ENCODE measurements around the gene SPATA24. TPM values are rescaled to one million over a fixed set of nuclear protein-coding genes. Genes with fewer than 3 reads are reported as not detected.

The SPATA24 gene
- polyA plus RNA-seq, 3 donors: 1.6 to 3.5 (median 3.2) TPM

DNA sequence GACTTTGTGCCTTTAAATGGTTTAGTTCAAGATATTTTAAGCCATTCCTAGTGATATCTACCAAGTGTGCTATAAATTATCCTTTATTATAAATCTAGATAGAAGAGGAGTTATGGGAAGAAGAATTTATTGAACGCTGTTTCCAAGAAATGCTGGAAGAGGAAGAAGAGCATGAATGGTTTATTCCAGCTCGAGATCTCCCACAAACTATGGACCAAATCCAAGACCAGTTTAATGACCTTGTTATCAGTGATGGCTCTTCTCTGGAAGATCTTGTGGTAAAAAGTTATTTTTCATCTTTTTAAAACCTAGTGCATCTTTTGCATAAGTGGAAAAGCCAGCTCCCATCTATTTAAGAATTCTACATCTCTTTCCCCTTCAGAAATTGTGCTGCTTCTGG is 39.4 kb downstream of the SPATA24 start:
- Histone ChIP-seq H3K4me3 (replicated peaks in 1 of 3; ENCODE audit: low read depth in 2 of 3, low read length in 3 of 3) (no peak overlapping the region), H3K4me2 (replicated peaks; ENCODE audit: extremely low read depth, low read length, poor library complexity, severe bottlenecking) (no peak overlapping the region), H2AFZ (ENCODE audit: insufficient read depth, low read depth, low read length, poor library complexity, severe bottlenecking) (no peak overlapping the region), H3K9ac (ENCODE audit: insufficient read depth, low read length, poor library complexity, severe bottlenecking) (no peak overlapping the region), H4K20me1 (ENCODE audit: insufficient read depth, low read length) (peaks cover 51% of the 10 kb centered on the region), H3K27ac (ENCODE audit: low read depth in 1 of 2, low read length in 2 of 2) (no peak overlapping the region), H3K79me2 (ENCODE audit: insufficient read depth, low read length) (peaks cover 32% of the 10 kb centered on the region), H3K27me3 (ENCODE audit: control insufficient read depth in 2 of 2, insufficient read depth in 2 of 2, low read length in 2 of 2) (no peaks in the 10 kb centered on the region), H3K9me3 (replicated peaks in 1 of 2; ENCODE audit: control insufficient read depth in 1 of 2, insufficient read depth in 1 of 2, low read length in 2 of 2) (no peaks in the 10 kb centered on the region), H3K4me1 (ENCODE audit: control insufficient read depth in 1 of 2, insufficient read depth in 2 of 2, low read length in 2 of 2) (no peaks in the 10 kb centered on the region), H3K36me3 (replicated peaks in 1 of 2; ENCODE audit: control insufficient read depth in 1 of 2, insufficient read depth in 2 of 2, low read length in 2 of 2) (peaks cover 55 to 62% of the 10 kb centered on the region in 2 donors)
- no CpG with 5 or more reads among the region's 2 CpGs for WGBS (ENCODE audit: insufficient coverage)
- Mint-ChIP-seq H3K4me1 (no peaks in the 10 kb centered on the region), H3K36me3 (peaks cover 50 to 71% of the 10 kb centered on the region in 2 donors), H3K27ac (peak overlapping the region in 2 of 7 donors; percentile 26 to 73), H3K4me3 (no peak overlapping the region), H3K9me3 (peaks cover 0 to under 1% (median 0%) of the 10 kb centered on the region in 7 donors), H3K27me3 (ENCODE audit: low read depth in 3 of 3) (no peaks in the 10 kb centered on the region)
- TF ChIP-seq, protein P1, sequence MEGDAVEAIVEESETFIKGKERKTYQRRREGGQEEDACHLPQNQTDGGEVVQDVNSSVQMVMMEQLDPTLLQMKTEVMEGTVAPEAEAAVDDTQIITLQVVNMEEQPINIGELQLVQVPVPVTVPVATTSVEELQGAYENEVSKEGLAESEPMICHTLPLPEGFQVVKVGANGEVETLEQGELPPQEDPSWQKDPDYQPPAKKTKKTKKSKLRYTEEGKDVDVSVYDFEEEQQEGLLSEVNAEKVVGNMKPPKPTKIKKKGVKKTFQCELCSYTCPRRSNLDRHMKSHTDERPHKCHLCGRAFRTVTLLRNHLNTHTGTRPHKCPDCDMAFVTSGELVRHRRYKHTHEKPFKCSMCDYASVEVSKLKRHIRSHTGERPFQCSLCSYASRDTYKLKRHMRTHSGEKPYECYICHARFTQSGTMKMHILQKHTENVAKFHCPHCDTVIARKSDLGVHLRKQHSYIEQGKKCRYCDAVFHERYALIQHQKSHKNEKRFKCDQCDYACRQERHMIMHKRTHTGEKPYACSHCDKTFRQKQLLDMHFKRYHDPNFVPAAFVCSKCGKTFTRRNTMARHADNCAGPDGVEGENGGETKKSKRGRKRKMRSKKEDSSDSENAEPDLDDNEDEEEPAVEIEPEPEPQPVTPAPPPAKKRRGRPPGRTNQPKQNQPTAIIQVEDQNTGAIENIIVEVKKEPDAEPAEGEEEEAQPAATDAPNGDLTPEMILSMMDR (IDR thresholded peaks at IDR 0.05): no peak
- no peak for DNase-seq
- intact Hi-C loops (cut with micrococcal nuclease): no loop called here

DNA sequence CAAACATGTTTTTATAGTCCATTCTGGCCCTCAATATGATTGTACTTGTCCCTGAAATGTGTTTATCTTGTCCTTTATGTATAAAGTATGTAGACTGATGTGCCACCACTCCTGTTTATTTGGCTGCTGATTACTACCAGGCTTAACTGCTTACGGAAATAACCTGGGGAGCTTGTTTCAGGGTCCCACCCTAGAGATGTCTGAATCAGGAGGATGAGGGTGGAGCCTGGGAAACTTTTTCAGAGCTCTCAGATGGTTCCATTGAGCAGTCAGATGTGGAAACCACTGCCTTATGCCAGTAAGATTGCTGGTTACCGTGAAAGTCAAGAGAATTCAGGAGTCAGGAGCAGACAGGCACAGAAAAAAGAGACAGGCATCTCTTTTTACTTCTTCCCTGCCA is 40.0 kb downstream of the SPATA24 start:
- H3K4me3 Mint-ChIP-seq: no peak overlapping the region
- no peaks in the 10 kb centered on the region for H3K27me3 ChIP-seq (ENCODE audit: control insufficient read depth in 2 of 2, insufficient read depth in 2 of 2, low read length in 2 of 2)
- no peak overlapping the region for H3K9ac ChIP-seq (ENCODE audit: insufficient read depth, low read length, poor library complexity, severe bottlenecking)
- no peaks in the 10 kb centered on the region for H3K27me3 Mint-ChIP-seq (ENCODE audit: low read depth in 3 of 3)
- H3K36me3 ChIP-seq (replicated peaks in 1 of 2; ENCODE audit: control insufficient read depth in 1 of 2, insufficient read depth in 2 of 2, low read length in 2 of 2): peaks cover 50 to 58% of the 10 kb centered on the region in 2 donors
- no peak overlapping the region for H3K4me2 ChIP-seq (replicated peaks; ENCODE audit: extremely low read depth, low read length, poor library complexity, severe bottlenecking)
- H2AFZ ChIP-seq (ENCODE audit: insufficient read depth, low read depth, low read length, poor library complexity, severe bottlenecking): no peak overlapping the region
- no peaks in the 10 kb centered on the region for H3K9me3 ChIP-seq (replicated peaks in 1 of 2; ENCODE audit: control insufficient read depth in 1 of 2, insufficient read depth in 1 of 2, low read length in 2 of 2)
- no peaks in the 10 kb centered on the region for H3K9me3 Mint-ChIP-seq
- TF ChIP-seq, protein P1 (IDR thresholded peaks at IDR 0.05): no peak
- intact Hi-C loops (cut with micrococcal nuclease): no loop called here
- DNase-seq: no peak
- H3K27ac ChIP-seq (ENCODE audit: low read depth in 1 of 2, low read length in 2 of 2): no peak overlapping the region
- peak overlapping the region in 2 of 7 donors; percentile 38 to 72 for H3K27ac Mint-ChIP-seq
- H3K36me3 Mint-ChIP-seq: peaks cover 47 to 70% of the 10 kb centered on the region in 2 donors
- peaks cover 56% of the 10 kb centered on the region for H4K20me1 ChIP-seq (ENCODE audit: insufficient read depth, low read length)
- H3K4me3 ChIP-seq (replicated peaks in 1 of 3; ENCODE audit: low read depth in 2 of 3, low read length in 3 of 3): no peak overlapping the region
- H3K4me1 Mint-ChIP-seq: no peaks in the 10 kb centered on the region
- WGBS (ENCODE audit: insufficient coverage): 100% methylated on average over 1 of the region's 2 CpGs
- H3K4me1 ChIP-seq (ENCODE audit: control insufficient read depth in 1 of 2, insufficient read depth in 2 of 2, low read length in 2 of 2): no peaks in the 10 kb centered on the region
- peaks cover 38% of the 10 kb centered on the region for H3K79me2 ChIP-seq (ENCODE audit: insufficient read depth, low read length)

Measured in CD14-positive monocyte (primary cell).